Measurements from ENCODE around the gene MFSD12. TPM values are rescaled to one million over a fixed set of nuclear protein-coding genes. Genes with fewer than 3 reads are reported as not detected.

Gene MFSD12
- total RNA-seq, 1 experiment from 2014 or later: 131 TPM

GRCh38 chr19:3549816-3550215 lies 7.6 kb downstream of the MFSD12 start:
- no peaks in the 10 kb centered on the region for H3K9me2 ChIP-seq (ENCODE audit: insufficient read depth)
- CTCF ChIA-PET: no interaction called here
- no peak overlapping the region for H3K27ac ChIP-seq (ENCODE audit: low read depth, low read length)
- RAD21 ChIA-PET (ENCODE audit: low non-redundant PET in 1 of 2, low total read pairs in 2 of 2, uncharacterized antibody in 2 of 2, unreplicated experiment in 2 of 2): no interaction called here
- DNase-seq (ENCODE audit: low read depth, low spot score) (no peak), ATAC-seq (no peak)
- H3K4me1 ChIP-seq (ENCODE audit: control insufficient read depth in 1 of 2, insufficient read depth in 2 of 2, low read length in 2 of 2): peaks cover 0 to 25% of the 10 kb centered on the region in 2 experiments; a peak in 2 of 4 replicates
- intact Hi-C loops (cut with micrococcal nuclease): loop anchor here (5.0 kb wide), 1 partner anchor 77 kb away; the partner anchor contains the start of gene CACTIN
- H3K79me2 ChIP-seq (ENCODE audit: insufficient read depth, low read length): peaks cover 58% of the 10 kb centered on the region
- no peak overlapping the region for H3K9ac ChIP-seq (ENCODE audit: low read length)
- POLR2A ChIA-PET: no interaction called here
- no peak overlapping the region for H3K4me2 ChIP-seq (ENCODE audit: low read length)
- no peak overlapping the region for H2AFZ ChIP-seq (ENCODE audit: low read depth, low read length, poor library complexity, severe bottlenecking)
- peaks cover 5% of the 10 kb centered on the region; the same call in 1 of the 2 replicates for H4K20me1 ChIP-seq (ENCODE audit: insufficient read depth)
- no TSS peak for BruUV-seq (replicated peaks)
- H3K27me3 ChIP-seq (ENCODE audit: insufficient read depth, low read length): no peaks in the 10 kb centered on the region
- no peaks in the 10 kb centered on the region for H3K9me3 ChIP-seq (ENCODE audit: control insufficient read depth in 1 of 2, insufficient read depth in 1 of 2, low read depth in 1 of 2, low read length in 2 of 2)
- no peak overlapping the region for H3K4me3 ChIP-seq (replicated peaks in 1 of 2; ENCODE audit: low read depth in 1 of 2, low read length in 2 of 2)
- TF ChIP-seq SP1 (IDR thresholded peaks at IDR 0.05; ENCODE audit: low read depth) (no peak), MAX (IDR thresholded peaks at IDR 0.05) (no peak), JUND (IDR thresholded peaks at IDR 0.05) (no peak), SIN3A (IDR thresholded peaks at IDR 0.05; ENCODE audit: low read depth) (no peak), FOSL1 (IDR thresholded peaks at IDR 0.05; ENCODE audit: low read depth) (no peak), POLR2A (IDR thresholded peaks at IDR 0.05; ENCODE audit: borderline replicate concordance, extremely low read depth, insufficient read depth, insufficient read length) (no peak), EGR1 (IDR thresholded peaks at IDR 0.05; ENCODE audit: low read depth) (no peak), CTCF (IDR thresholded peaks at IDR 0.05 in 2 of 3, conservative IDR thresholded peaks at IDR 0.05 in 1 of 3; ENCODE audit: borderline replicate concordance in 1 of 3, insufficient read depth in 1 of 3, low read depth in 2 of 3, low read length in 2 of 3) (no peak), ELF1 (IDR thresholded peaks at IDR 0.05; ENCODE audit: borderline replicate concordance, low read depth) (no peak), YY1 (IDR thresholded peaks at IDR 0.05; ENCODE audit: extremely low read depth, insufficient replicate concordance, low read depth, low read length) (no peak), TCF7L2 (IDR thresholded peaks at IDR 0.05; ENCODE audit: borderline replicate concordance, extremely low read depth, insufficient read depth, insufficient read length) (no peak), POLR2AphosphoS5 (IDR thresholded peaks at IDR 0.05; ENCODE audit: low read depth, low read length) (no peak)
- peaks cover 7 to 22% of the 10 kb centered on the region in 2 experiments for H3K36me3 ChIP-seq (ENCODE audit: control insufficient read depth in 1 of 2, insufficient read depth in 2 of 2, low read length in 2 of 2)
